Measurements from ENCODE around the gene MSH4.
"Not testable (repeated sequence)": the region's sequence is repeated elsewhere in the genome, so short reads cannot be mapped to it uniquely, and the experiment has no call there.

Gene MSH4

GRCh38 chr1:75797606-75798216 lies 1.0 kb downstream of the MSH4 start:
- no peak for DNase-seq (ENCODE audit: low read depth, low spot score)
- in situ Hi-C loops (cut with HindIII; ENCODE audit: low sequenced_read_pairs) = no loop called here
- no peak overlapping the region for H3K4me3 ChIP-seq (ENCODE audit: low read depth, low read length)
- no peak for TF ChIP-seq CTCF (IDR thresholded peaks at IDR 0.05; ENCODE audit: low read depth, low read length)

GRCh38 chr1:75801480-75801879 lies 4.8 kb downstream of the MSH4 start:
- DNase-seq (ENCODE audit: low read depth, low spot score); in situ Hi-C loops (cut with HindIII; ENCODE audit: low sequenced_read_pairs): not testable (repeated sequence)

GRCh38 chr1:75808921-75809320 lies 12.2 kb downstream of the MSH4 start:
- in situ Hi-C loops (cut with HindIII; ENCODE audit: low sequenced_read_pairs) = no loop called here
- no peak for TF ChIP-seq CTCF (IDR thresholded peaks at IDR 0.05; ENCODE audit: low read depth, low read length)

More at GRCh38 chr1:75801480-75801879, 4.8 kb downstream of the MSH4 start:
- not testable (repeated sequence) for H3K4me3 ChIP-seq (ENCODE audit: low read depth, low read length)

GRCh38 chr1:75810113-75810512 lies 13.4 kb downstream of the MSH4 start:
- in situ Hi-C loops (cut with HindIII; ENCODE audit: low sequenced_read_pairs); DNase-seq (ENCODE audit: low read depth, low spot score); H3K4me3 ChIP-seq (ENCODE audit: low read depth, low read length): not testable (repeated sequence)

More at GRCh38 chr1:75808921-75809320, 12.2 kb downstream of the MSH4 start:
- DNase-seq (ENCODE audit: low read depth, low spot score) = no peak
- no peak overlapping the region for H3K4me3 ChIP-seq (ENCODE audit: low read depth, low read length)

DNA sequence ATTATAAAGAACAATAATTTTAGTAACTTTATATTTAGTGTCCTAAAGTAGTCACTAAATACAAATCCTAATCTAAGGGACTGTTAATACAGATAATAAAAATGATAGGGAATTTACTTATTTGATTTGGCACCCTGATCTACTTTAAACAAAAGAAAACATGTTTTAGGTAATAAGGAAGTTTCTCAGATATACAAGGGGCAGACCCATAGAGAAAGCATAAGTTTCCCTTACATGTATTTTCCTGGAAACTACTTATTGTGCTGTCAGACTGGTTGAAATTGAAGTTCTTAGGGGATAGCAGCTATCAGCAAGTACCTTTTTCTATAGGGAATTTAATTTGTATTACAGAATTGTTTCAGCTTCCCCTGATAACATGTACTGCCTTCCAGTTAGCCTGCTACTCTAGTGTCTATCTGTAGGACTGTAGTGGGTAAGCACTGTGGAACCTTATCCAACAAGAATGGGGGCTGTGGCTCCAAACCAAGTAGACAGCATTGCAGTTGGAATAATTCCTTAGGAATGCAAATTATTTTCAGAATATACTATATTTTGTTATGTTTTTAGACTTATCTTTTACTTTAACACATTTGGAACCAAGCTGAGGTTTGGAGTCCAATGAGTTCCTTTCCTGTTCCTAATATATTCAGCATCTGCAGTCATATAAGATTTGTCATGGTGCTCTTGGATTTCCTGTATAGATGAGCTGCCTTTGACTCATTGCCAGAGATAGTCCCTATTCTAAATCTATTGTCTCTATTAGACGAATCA lies 14.7 kb downstream of the MSH4 start:
- DNase-seq (ENCODE audit: low read depth, low spot score) = no peak
- no peak for TF ChIP-seq CTCF (IDR thresholded peaks at IDR 0.05; ENCODE audit: low read depth, low read length)
- in situ Hi-C loops (cut with HindIII; ENCODE audit: low sequenced_read_pairs) = no loop called here
- H3K4me3 ChIP-seq (ENCODE audit: low read depth, low read length) = no peak overlapping the region

DNA sequence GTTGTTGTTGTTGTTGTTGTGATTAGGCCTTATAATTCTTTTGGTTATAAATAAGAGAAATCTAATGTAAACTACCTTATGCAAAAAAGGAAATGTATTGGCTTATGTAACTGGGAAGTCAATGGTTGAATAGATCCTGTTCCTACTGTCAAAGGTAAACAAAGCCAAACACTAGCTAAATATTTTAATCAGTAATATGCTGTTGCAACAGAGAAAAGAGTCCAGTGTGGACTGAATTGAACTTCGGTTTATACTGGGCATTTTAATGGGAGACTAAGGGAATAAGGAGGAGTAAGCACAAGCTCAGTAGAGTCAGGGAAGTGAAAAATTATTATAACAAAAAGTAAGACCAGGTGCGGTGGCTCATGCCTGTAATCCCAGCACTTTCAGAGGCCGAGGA lies 15.4 kb downstream of the MSH4 start:
- no peak for TF ChIP-seq CTCF (IDR thresholded peaks at IDR 0.05; ENCODE audit: low read depth, low read length)
- in situ Hi-C loops (cut with HindIII; ENCODE audit: low sequenced_read_pairs) = no loop called here
- DNase-seq (ENCODE audit: low read depth, low spot score) = no peak
- H3K4me3 ChIP-seq (ENCODE audit: low read depth, low read length) = no peak overlapping the region

DNA sequence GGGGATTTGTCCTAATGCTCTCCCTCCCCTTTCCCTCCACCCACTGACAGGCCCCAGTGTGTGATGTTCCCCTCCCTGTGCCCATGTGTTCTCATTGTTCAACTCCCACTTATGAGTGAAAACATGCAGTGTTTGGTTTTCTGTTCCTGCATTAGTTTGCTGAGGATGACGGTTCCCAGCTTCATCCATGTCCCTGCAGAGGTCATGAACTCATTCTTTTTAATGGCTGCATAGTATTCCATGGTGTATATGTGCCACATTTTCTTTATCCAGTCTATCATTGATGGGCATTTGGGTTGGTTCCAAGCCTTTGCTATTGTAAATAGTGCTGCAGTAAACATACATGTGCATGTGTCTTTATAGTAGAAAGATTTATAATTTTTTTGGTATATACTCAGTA lies 26.9 kb downstream of the MSH4 start:
- DNase-seq (ENCODE audit: low read depth, low spot score); H3K4me3 ChIP-seq (ENCODE audit: low read depth, low read length); in situ Hi-C loops (cut with HindIII; ENCODE audit: low sequenced_read_pairs): not testable (repeated sequence)

DNA sequence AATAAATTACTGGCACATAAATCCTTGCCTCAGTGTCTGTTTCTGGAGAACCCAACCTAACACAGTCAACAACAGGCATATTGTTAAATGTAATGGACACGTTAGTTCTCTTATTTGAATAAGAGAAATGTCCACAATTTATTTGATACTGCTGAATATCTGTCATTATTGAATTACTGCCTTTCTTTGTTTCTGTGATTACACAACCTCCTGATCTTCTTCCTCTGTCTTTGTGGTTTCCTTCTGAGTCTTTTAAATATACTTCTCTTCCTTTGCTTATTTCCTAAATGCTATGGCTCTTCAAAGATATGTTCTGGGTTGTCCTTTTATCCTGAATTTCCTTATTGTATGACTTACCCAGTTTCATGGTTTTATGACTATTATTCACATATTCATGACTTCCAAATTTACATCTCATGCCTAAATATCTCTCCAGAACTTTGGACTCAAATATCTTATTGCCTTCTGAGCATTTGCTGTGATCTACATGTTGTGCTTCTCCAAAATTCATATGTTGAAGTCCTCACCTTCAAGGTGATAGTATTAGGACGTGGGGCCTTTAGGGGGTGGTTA lies 39.9 kb downstream of the MSH4 start:
- DNase-seq (ENCODE audit: low read depth, low spot score) = no peak
- no peak for TF ChIP-seq CTCF (IDR thresholded peaks at IDR 0.05; ENCODE audit: low read depth, low read length)
- in situ Hi-C loops (cut with HindIII; ENCODE audit: low sequenced_read_pairs) = no loop called here
- no peak overlapping the region for H3K4me3 ChIP-seq (ENCODE audit: low read depth, low read length)

Data from astrocyte of the spinal cord (primary cell).